Hepatocyte (in vitro differentiated cells): ENCODE results near the gene PDZD8.

Experiments
- EZH2 ChIP-seq: fragments of 200-600 bp; sonication (generic); IDR thresholded peaks from 2 replicates; pipeline ENCODE4 v1.6.1; 2016; ENCODE audit warnings: antibody characterized with exemption, mild to moderate bottlenecking, borderline replicate concordance
- TF ChIP-seq, protein P1 (sequence below): fragments of 200-600 bp; sonication (generic); IDR thresholded peaks from 2 replicates; pipeline ENCODE4 v1.5.1; 2016; ENCODE audit warnings: antibody characterized with exemption, mild to moderate bottlenecking; ENCODE audit not compliant: poor library complexity

DNA sequence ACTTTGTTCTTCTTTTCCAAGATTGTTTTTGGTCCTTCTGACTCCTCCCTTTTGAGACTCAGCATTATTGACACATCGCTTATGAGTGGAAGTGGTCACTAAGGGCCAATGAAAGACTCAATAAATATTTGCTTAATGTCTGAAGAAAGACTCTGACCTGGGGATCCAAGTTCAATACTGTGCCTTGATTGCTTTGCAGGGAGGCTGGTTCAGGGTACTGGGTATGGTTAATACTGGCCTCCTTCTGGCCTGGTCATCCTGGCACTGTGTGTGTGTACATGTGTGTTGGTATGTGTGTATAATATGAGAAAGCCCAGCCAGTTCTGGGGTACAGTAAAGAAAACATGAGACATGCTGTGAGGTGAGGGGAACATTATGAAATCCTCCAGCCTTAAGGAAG lies 7.6 kb upstream of the PDZD8 start:
- TF ChIP-seq, protein P1, sequence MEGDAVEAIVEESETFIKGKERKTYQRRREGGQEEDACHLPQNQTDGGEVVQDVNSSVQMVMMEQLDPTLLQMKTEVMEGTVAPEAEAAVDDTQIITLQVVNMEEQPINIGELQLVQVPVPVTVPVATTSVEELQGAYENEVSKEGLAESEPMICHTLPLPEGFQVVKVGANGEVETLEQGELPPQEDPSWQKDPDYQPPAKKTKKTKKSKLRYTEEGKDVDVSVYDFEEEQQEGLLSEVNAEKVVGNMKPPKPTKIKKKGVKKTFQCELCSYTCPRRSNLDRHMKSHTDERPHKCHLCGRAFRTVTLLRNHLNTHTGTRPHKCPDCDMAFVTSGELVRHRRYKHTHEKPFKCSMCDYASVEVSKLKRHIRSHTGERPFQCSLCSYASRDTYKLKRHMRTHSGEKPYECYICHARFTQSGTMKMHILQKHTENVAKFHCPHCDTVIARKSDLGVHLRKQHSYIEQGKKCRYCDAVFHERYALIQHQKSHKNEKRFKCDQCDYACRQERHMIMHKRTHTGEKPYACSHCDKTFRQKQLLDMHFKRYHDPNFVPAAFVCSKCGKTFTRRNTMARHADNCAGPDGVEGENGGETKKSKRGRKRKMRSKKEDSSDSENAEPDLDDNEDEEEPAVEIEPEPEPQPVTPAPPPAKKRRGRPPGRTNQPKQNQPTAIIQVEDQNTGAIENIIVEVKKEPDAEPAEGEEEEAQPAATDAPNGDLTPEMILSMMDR, result no peak
- TF ChIP-seq EZH2, result no peak
